A673 (cell line): ENCODE measurements around the gene TTC28.

Experiments
- EZH2 ChIP-seq: fragments of 200-600 bp; sonication (generic); IDR thresholded peaks from 2 replicates; pipeline ENCODE4 v1.6.1; 2017; ENCODE audit warnings: borderline replicate concordance, low read depth, mild to moderate bottlenecking, mixed read lengths, antibody characterized with exemption, low read length; ENCODE audit not compliant: poor library complexity, severe bottlenecking
- TF ChIP-seq, protein P1 (sequence below): fragments of 300-800, 200-600 bp; sonication (generic); conservative IDR thresholded peaks from 2 replicates; pipeline ENCODE4 v1.5.1; 2017; ENCODE audit warnings: low read depth, mild to moderate bottlenecking, antibody characterized with exemption, low read length, moderate library complexity, mixed read lengths

DNA sequence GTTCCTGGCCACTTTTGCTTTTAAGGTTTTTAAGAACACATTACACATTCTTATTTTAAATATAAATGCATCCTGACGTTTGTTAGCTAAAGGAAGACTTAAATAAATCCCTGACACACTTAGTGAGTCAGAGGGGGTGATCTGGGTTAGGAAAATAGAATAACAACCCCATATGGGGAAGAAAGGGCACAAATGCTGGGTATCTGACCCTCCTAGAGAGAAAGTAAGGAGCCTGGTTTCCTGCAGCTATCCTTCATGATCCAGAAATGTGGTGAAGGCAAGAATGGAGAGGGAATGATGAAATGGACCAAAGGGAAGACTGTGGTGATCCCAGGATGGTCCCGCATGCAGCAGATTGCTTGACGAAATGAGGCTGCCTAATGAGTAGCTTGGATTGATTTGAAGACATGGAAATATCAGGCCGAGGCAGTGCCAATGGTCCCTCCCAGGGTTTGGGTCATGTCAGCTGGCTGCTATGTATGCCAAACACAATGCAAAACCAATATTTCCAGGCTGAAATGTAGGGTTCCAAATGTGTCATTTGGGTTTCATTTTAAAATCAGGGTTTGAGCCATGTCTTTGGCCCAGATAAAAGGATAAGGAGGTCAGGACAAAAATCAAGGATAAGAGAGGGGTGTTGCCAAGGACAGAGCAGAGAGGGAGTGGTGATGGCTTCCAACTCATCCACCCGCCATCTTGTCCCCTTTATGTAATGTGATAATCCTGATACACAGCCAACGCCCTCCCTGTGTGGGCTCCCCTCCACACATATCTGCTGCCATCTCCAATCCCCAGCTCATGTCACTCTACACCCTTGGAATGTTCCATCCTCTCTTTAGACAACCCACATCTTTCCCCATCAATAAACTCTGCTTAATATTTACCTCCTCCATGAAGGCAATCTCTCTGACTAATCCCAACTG is 625.5 kb downstream of the TTC28 start:
- TF ChIP-seq, protein P1, sequence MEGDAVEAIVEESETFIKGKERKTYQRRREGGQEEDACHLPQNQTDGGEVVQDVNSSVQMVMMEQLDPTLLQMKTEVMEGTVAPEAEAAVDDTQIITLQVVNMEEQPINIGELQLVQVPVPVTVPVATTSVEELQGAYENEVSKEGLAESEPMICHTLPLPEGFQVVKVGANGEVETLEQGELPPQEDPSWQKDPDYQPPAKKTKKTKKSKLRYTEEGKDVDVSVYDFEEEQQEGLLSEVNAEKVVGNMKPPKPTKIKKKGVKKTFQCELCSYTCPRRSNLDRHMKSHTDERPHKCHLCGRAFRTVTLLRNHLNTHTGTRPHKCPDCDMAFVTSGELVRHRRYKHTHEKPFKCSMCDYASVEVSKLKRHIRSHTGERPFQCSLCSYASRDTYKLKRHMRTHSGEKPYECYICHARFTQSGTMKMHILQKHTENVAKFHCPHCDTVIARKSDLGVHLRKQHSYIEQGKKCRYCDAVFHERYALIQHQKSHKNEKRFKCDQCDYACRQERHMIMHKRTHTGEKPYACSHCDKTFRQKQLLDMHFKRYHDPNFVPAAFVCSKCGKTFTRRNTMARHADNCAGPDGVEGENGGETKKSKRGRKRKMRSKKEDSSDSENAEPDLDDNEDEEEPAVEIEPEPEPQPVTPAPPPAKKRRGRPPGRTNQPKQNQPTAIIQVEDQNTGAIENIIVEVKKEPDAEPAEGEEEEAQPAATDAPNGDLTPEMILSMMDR: no peak
- TF ChIP-seq EZH2: no peak
